SK-N-SH (cell line): ENCODE data around the gene ACACA. TPM values are rescaled to one million over a fixed set of nuclear protein-coding genes. Genes with fewer than 3 reads are reported as not detected.

Experiments
- CTCF ChIA-PET: fragments of 300-600, 350-600 bp; formaldehyde crosslinking; extraction: SDS; loops from one replicate; lab custom pipeline; 2021; lab: Yijun Ruan, JAX
- POLR2A ChIA-PET: fragments of 350-600 bp; sonication (Branson Sonifier 250); formaldehyde crosslinking; extraction: SDS; loops from one replicate; lab custom pipeline; 2020; ENCODE audit warnings: antibody characterized with exemption, inconsistent platforms; lab: Yijun Ruan, JAX
- DNase-seq: peaks from one replicate; pipeline ENCODE4 v3.0.0; 2012
- H2AFZ ChIP-seq: fragments of 200-600 bp; sonication (generic); 2 replicates; pipeline ENCODE4 v1.8.1; 2016; ENCODE audit warnings: antibody characterized with exemption, mild to moderate bottlenecking, low read depth
- H3F3A ChIP-seq: fragments of 200-600 bp; sonication (generic); replicated peaks from 2 replicates; pipeline ENCODE3; 2016; ENCODE audit warnings: antibody characterized with exemption, mild to moderate bottlenecking; ENCODE audit not compliant: insufficient read depth
- H3K27ac ChIP-seq, 2 experiments: fragments of 200-500 bp in 1 of 2; fragments of 200-600 bp in 1 of 2; sonication (Bioruptor generic) in 1 of 2; sonication (generic), shearing (Covaris generic) in 1 of 2; 2 replicates each; pipeline versions ENCODE4 v1.5.1 to v1.6.1; 2014 to 2016; ENCODE audit warnings: low read depth in 2 of 2, inconsistent platforms in 1 of 2, low read length in 1 of 2, mild to moderate bottlenecking in 1 of 2, mixed read lengths in 1 of 2
- H3K27me3 ChIP-seq: fragments of 200-600 bp; sonication (generic), shearing (Covaris generic); 2 replicates; pipeline ENCODE4 v1.6.1; 2016; ENCODE audit warnings: mixed run types; ENCODE audit not compliant: insufficient read depth
- H3K36me3 ChIP-seq, 2 experiments: fragments of 200-500 bp in 1 of 2; fragments of 200-600 bp in 1 of 2; sonication (Bioruptor generic) in 1 of 2; sonication (generic) in 1 of 2; replicated peaks in 1 of 2; 2 replicates each; pipeline versions ENCODE3 to v1.5.1; 2014 to 2016; ENCODE audit warnings: low read length in 1 of 2, mild to moderate bottlenecking in 1 of 2; ENCODE audit not compliant: insufficient read depth in 2 of 2, control insufficient read depth in 1 of 2
- H3K4me1 ChIP-seq, 2 experiments: fragments of 200-500 bp in 1 of 2; fragments of 200-600 bp in 1 of 2; sonication (Bioruptor generic) in 1 of 2; sonication (generic), shearing (Covaris generic) in 1 of 2; 2 replicates each; pipeline versions ENCODE4 v1.5.1 to v1.6.1; 2014 to 2016; ENCODE audit warnings: low read depth in 1 of 2, low read length in 1 of 2, mixed run types in 1 of 2; ENCODE audit not compliant: insufficient read depth in 2 of 2, control insufficient read depth in 1 of 2
- H3K4me2 ChIP-seq: fragments of 200-600 bp; sonication (generic), shearing (Covaris generic); 2 replicates; pipeline ENCODE4 v1.6.1; 2017; ENCODE audit warnings: mixed run types
- H3K4me3 ChIP-seq, 2 experiments: fragments of 200-500 bp in 1 of 2; fragments of 200-600 bp in 1 of 2; sonication (Bioruptor generic) in 1 of 2; sonication (generic), shearing (Covaris generic) in 1 of 2; 2 replicates each; pipeline versions ENCODE4 v1.5.1 to v1.8.1; 2014 to 2016; ENCODE audit warnings: low read depth in 2 of 2, inconsistent platforms in 1 of 2, low read length in 1 of 2, mild to moderate bottlenecking in 1 of 2, mixed read lengths in 1 of 2, moderate library complexity in 1 of 2
- H3K79me2 ChIP-seq: fragments of 200-600 bp; sonication (generic); 2 replicates; pipeline ENCODE4 v1.8.1; 2017; ENCODE audit warnings: mild to moderate bottlenecking; ENCODE audit not compliant: insufficient read depth
- H3K9ac ChIP-seq: fragments of 200-600 bp; sonication (generic); 2 replicates; pipeline ENCODE4 v1.6.1; 2017; ENCODE audit warnings: mixed run types
- H3K9me2 ChIP-seq: fragments of 200-600 bp; sonication (generic); 2 replicates; pipeline ENCODE4 v1.6.1; 2017; ENCODE audit warnings: mixed run types
- H3K9me3 ChIP-seq: fragments of 200-600 bp; sonication (generic); 2 replicates; pipeline ENCODE4 v1.6.1; 2017; ENCODE audit warnings: mixed run types, mild to moderate bottlenecking, moderate library complexity
- H4K20me1 ChIP-seq: fragments of 200-600 bp; sonication (generic); 2 replicates; pipeline ENCODE4 v1.6.1; 2017; ENCODE audit warnings: mild to moderate bottlenecking, mixed run types; ENCODE audit not compliant: insufficient read depth
- CTCF ChIP-seq: fragments of 200-600 bp; sonication (generic); IDR thresholded peaks from 2 replicates; pipeline ENCODE4 v1.6.1; 2017; ENCODE audit warnings: antibody characterized with exemption, mild to moderate bottlenecking, moderate library complexity
- ELF1 ChIP-seq: IDR thresholded peaks from 2 replicates; pipeline ENCODE4 v1.4.0; 2012
- JUND ChIP-seq: IDR thresholded peaks from 2 replicates; pipeline ENCODE4 v1.4.0; 2012
- MAX ChIP-seq: IDR thresholded peaks from 2 replicates; pipeline ENCODE4 v1.4.0; 2012; ENCODE audit warnings: low read depth
- MXI1 ChIP-seq: IDR thresholded peaks from 2 replicates; pipeline ENCODE4 v1.6.1; 2012; ENCODE audit warnings: mild to moderate bottlenecking, low read depth, low read length, improper control_type of control experiment
- RAD21 ChIP-seq: IDR thresholded peaks from 2 replicates; pipeline ENCODE4 v1.6.1; 2012; ENCODE audit warnings: mild to moderate bottlenecking, low read length
- SIN3A ChIP-seq: IDR thresholded peaks from 2 replicates; pipeline ENCODE4 v1.6.1; 2012; ENCODE audit warnings: low read depth, mild to moderate bottlenecking, low read length, moderate library complexity, borderline replicate concordance
- SMC3 ChIP-seq: IDR thresholded peaks from 2 replicates; pipeline ENCODE4 v1.6.1; 2012; ENCODE audit warnings: low read depth, low read length, improper control_type of control experiment
- TCF12 ChIP-seq: IDR thresholded peaks from 2 replicates; pipeline ENCODE4 v1.4.0; 2012
- ZBTB33 ChIP-seq: IDR thresholded peaks from 2 replicates; pipeline ENCODE4 v1.4.0; 2012; ENCODE audit warnings: low read depth, borderline replicate concordance
- WGBS: methylation state at CpG from one replicate; pipeline ENCODE4 v1.1.6; 2017; ENCODE audit warnings: low lambda C conversion rate; 5-methylcytosine and 5-hydroxymethylcytosine counted together
- polyA plus RNA-seq, 3 experiments: library from polyadenylated mRNA; depleted of rRNA; stranded (reverse); fragments of >200 nt; gene quantifications; 2 replicates each; pipeline ENCODE4 v1.2.3, GENCODE V29; 2012

ACACA gene
- polyA plus RNA-seq, 1 of the 3 experiments (the other 2 are of a cell fraction), result 27.2 TPM

- Histone ChIP-seq H3K4me2 (no peak overlapping the region), H2AFZ (peak overlapping the region; percentile 36; the same call in 1 of the 2 replicates)
- CTCF ChIA-PET, result interaction anchor here (0.5 to 6.7 kb wide), 67 partner anchors 9 to 1955 kb away, joined by 3 to 101 read pairs (median 4); partner anchors contain the start of genes ACACA, SYNRG and TADA2A
Observed at GRCh38 chr17:37373530-37374159, 33.0 kb downstream of the ACACA start.

GRCh38 chr17:37368577-37368976 lies 38.1 kb downstream of the ACACA start:
- POLR2A ChIA-PET, result no interaction called here
- 95% methylated on average over 2 of the region's 3 CpGs for WGBS

More at GRCh38 chr17:37373530-37374159, 33.0 kb downstream of the ACACA start:
- Histone ChIP-seq H3K9ac (no peak overlapping the region), H3F3A (peaks cover 8% of the 10 kb centered on the region), H3K79me2 (no peaks in the 10 kb centered on the region), H3K27ac (no peak overlapping the region), H3K9me3 (no peaks in the 10 kb centered on the region), H3K4me3 (peak overlapping the region in 1 of 2 experiments; percentile 28; a peak in 1 of 4 replicates), H3K36me3 (no peaks in the 10 kb centered on the region), H4K20me1 (no peaks in the 10 kb centered on the region), H3K27me3 (no peaks in the 10 kb centered on the region), H3K9me2 (no peaks in the 10 kb centered on the region), H3K4me1 (no peaks in the 10 kb centered on the region)
- TF ChIP-seq RAD21 (peak; percentile 99), SMC3 (peak; percentile 94), MAX (0 out of 2 replicates have a peak, but pooled peaks have one; percentile 30), CTCF (peak; percentile 98), ELF1 (no peak), MXI1 (no peak)
- 30% methylated on average over 4 of the region's 4 CpGs for WGBS
- POLR2A ChIA-PET, result no interaction called here
- peak; percentile 74 for DNase-seq

More at GRCh38 chr17:37368577-37368976, 38.1 kb downstream of the ACACA start:
- Histone ChIP-seq H3K27me3 (no peaks in the 10 kb centered on the region), H3K27ac (no peak overlapping the region), H4K20me1 (no peaks in the 10 kb centered on the region), H2AFZ (no peak overlapping the region), H3K9me3 (no peaks in the 10 kb centered on the region), H3K4me3 (no peak overlapping the region), H3K4me2 (no peak overlapping the region), H3K36me3 (no peaks in the 10 kb centered on the region), H3K9ac (no peak overlapping the region), H3F3A (peaks cover 4% of the 10 kb centered on the region), H3K79me2 (no peaks in the 10 kb centered on the region), H3K9me2 (no peaks in the 10 kb centered on the region), H3K4me1 (no peaks in the 10 kb centered on the region)
- CTCF ChIA-PET, result interaction anchor here (1.9 kb wide), 1 partner anchor 29 kb away, joined by 9 read pairs; no protein-coding TSS in a partner anchor
- TF ChIP-seq RAD21, result no peak
- no peak for TF ChIP-seq SIN3A
- TF ChIP-seq TCF12, result no peak
- TF ChIP-seq ZBTB33, result no peak
- TF ChIP-seq JUND, result no peak
- DNase-seq, result no peak
